ENCODE measurements around the gene IRF6. TPM values are rescaled to one million over a fixed set of nuclear protein-coding genes. Genes with fewer than 3 reads are reported as not detected.

The IRF6 gene
- polyA plus RNA-seq, 4 donors: 26.8 to 74.4 (median 32.2) TPM

GRCh38 chr1:209783386-209783785 is 22.6 kb downstream of the IRF6 start:
- FAIRE-seq: no peak
- 14 to 42% (median 39%) methylated on average over 6 of the region's 6 CpGs for WGBS, 3 donors
- H3K27ac ChIP-seq (ENCODE audit: low read depth in 1 of 3, low read length in 2 of 3): peak overlapping the region in 1 of 3 donors; percentile 94

GRCh38 chr1:209780268-209780667 is 25.7 kb downstream of the IRF6 start:
- Histone ChIP-seq H3K36me3 (ENCODE audit: control insufficient read depth in 3 of 3, insufficient read depth in 2 of 3, low read depth in 1 of 3, low read length in 3 of 3) (peaks cover 0 to 16% (median 6%) of the 10 kb centered on the region in 3 donors), H3K27me3 (ENCODE audit: control insufficient read depth in 3 of 3, insufficient read depth in 3 of 3, low read length in 3 of 3) (no peaks in the 10 kb centered on the region), H3K4me1 (ENCODE audit: control insufficient read depth in 3 of 3, insufficient read depth in 2 of 3, low read depth in 1 of 3, low read length in 2 of 3) (peaks cover 3 to 43% (median 5%) of the 10 kb centered on the region in 3 donors), H3K9me3 (ENCODE audit: control insufficient read depth in 2 of 2, insufficient read depth in 1 of 2, low read depth in 1 of 2, low read length in 1 of 2) (peaks cover 0 to 5% of the 10 kb centered on the region in 2 donors), H3K4me3 (ENCODE audit: low read depth in 1 of 3, low read length in 3 of 3) (no peak overlapping the region), H3K27ac (ENCODE audit: low read depth in 1 of 3, low read length in 2 of 3) (peak overlapping the region in 2 of 3 donors; percentile 0 to 60)
- DNase-seq: peak; percentile 61 to 81
- FAIRE-seq: no peak
- 13 to 65% (median 44%) methylated on average over 4 of the region's 4 CpGs for WGBS, 3 donors

More at GRCh38 chr1:209783386-209783785, 22.6 kb downstream of the IRF6 start:
- peaks cover 0 to 21% (median 7%) of the 10 kb centered on the region in 3 donors for H3K36me3 ChIP-seq (ENCODE audit: control insufficient read depth in 3 of 3, insufficient read depth in 2 of 3, low read depth in 1 of 3, low read length in 3 of 3)
- no peaks in the 10 kb centered on the region for H3K27me3 ChIP-seq (ENCODE audit: control insufficient read depth in 3 of 3, insufficient read depth in 3 of 3, low read length in 3 of 3)
- peak overlapping the region in 2 of 3 donors; percentile 77 to 79 for H3K4me3 ChIP-seq (ENCODE audit: low read depth in 1 of 3, low read length in 3 of 3)
- DNase-seq: peak in 1 of 2 donors; percentile 69
- peaks cover 0 to 5% of the 10 kb centered on the region in 2 donors for H3K9me3 ChIP-seq (ENCODE audit: control insufficient read depth in 2 of 2, insufficient read depth in 1 of 2, low read depth in 1 of 2, low read length in 1 of 2)
- H3K4me1 ChIP-seq (ENCODE audit: control insufficient read depth in 3 of 3, insufficient read depth in 2 of 3, low read depth in 1 of 3, low read length in 2 of 3): peaks cover 3 to 65% (median 5%) of the 10 kb centered on the region in 3 donors

- Histone ChIP-seq H3K27me3 (ENCODE audit: control insufficient read depth in 3 of 3, insufficient read depth in 3 of 3, low read length in 3 of 3) (no peaks in the 10 kb centered on the region), H3K4me3 (ENCODE audit: low read depth in 1 of 3, low read length in 3 of 3) (no peak overlapping the region), H3K9me3 (ENCODE audit: control insufficient read depth in 2 of 2, insufficient read depth in 1 of 2, low read depth in 1 of 2, low read length in 1 of 2) (no peaks in the 10 kb centered on the region), H3K4me1 (ENCODE audit: control insufficient read depth in 3 of 3, insufficient read depth in 2 of 3, low read depth in 1 of 3, low read length in 2 of 3) (peaks cover 0 to 33% (median 2%) of the 10 kb centered on the region in 3 donors), H3K36me3 (ENCODE audit: control insufficient read depth in 3 of 3, insufficient read depth in 2 of 3, low read depth in 1 of 3, low read length in 3 of 3) (peaks cover 0 to 15% (median 6%) of the 10 kb centered on the region in 3 donors), H3K27ac (ENCODE audit: low read depth in 1 of 3, low read length in 2 of 3) (no peak overlapping the region)
- FAIRE-seq (no peak), DNase-seq (no peak)
- 95 to 100% (median 96%) methylated on average over 1 of the region's 1 CpG for WGBS, 3 donors
These were observed 27.8 kb downstream of the IRF6 start for GRCh38 chr1:209778102-209778501.

GRCh38 chr1:209777587-209777986 is 28.4 kb downstream of the IRF6 start:
- Histone ChIP-seq H3K27me3 (ENCODE audit: control insufficient read depth in 3 of 3, insufficient read depth in 3 of 3, low read length in 3 of 3) (no peaks in the 10 kb centered on the region), H3K4me3 (ENCODE audit: low read depth in 1 of 3, low read length in 3 of 3) (no peak overlapping the region), H3K36me3 (ENCODE audit: control insufficient read depth in 3 of 3, insufficient read depth in 2 of 3, low read depth in 1 of 3, low read length in 3 of 3) (peaks cover 0 to 10% (median 5%) of the 10 kb centered on the region in 3 donors), H3K9me3 (ENCODE audit: control insufficient read depth in 2 of 2, insufficient read depth in 1 of 2, low read depth in 1 of 2, low read length in 1 of 2) (no peaks in the 10 kb centered on the region), H3K27ac (ENCODE audit: low read depth in 1 of 3, low read length in 2 of 3) (no peak overlapping the region), H3K4me1 (ENCODE audit: control insufficient read depth in 3 of 3, insufficient read depth in 2 of 3, low read depth in 1 of 3, low read length in 2 of 3) (peaks cover 0 to 28% (median 2%) of the 10 kb centered on the region in 3 donors)
- no peak for DNase-seq
- no peak for FAIRE-seq
- WGBS, 3 donors: 91 to 96% (median 92%) methylated on average over 2 of the region's 2 CpGs

GRCh38 chr1:209775678-209776077 is 30.3 kb downstream of the IRF6 start:
- FAIRE-seq: no peak

GRCh38 chr1:209774592-209774991 is 31.4 kb downstream of the IRF6 start:
- no peak for FAIRE-seq
- DNase-seq: no peak
- Histone ChIP-seq H3K27me3 (ENCODE audit: control insufficient read depth in 3 of 3, insufficient read depth in 3 of 3, low read length in 3 of 3) (no peaks in the 10 kb centered on the region), H3K4me1 (ENCODE audit: control insufficient read depth in 3 of 3, insufficient read depth in 2 of 3, low read depth in 1 of 3, low read length in 2 of 3) (peaks cover 0 to 1% (median 0%) of the 10 kb centered on the region in 3 donors), H3K9me3 (ENCODE audit: control insufficient read depth in 2 of 2, insufficient read depth in 1 of 2, low read depth in 1 of 2, low read length in 1 of 2) (no peaks in the 10 kb centered on the region), H3K4me3 (ENCODE audit: low read depth in 1 of 3, low read length in 3 of 3) (no peak overlapping the region), H3K27ac (ENCODE audit: low read depth in 1 of 3, low read length in 2 of 3) (no peak overlapping the region), H3K36me3 (ENCODE audit: control insufficient read depth in 3 of 3, insufficient read depth in 2 of 3, low read depth in 1 of 3, low read length in 3 of 3) (peaks cover 0 to 8% (median 2%) of the 10 kb centered on the region in 3 donors)
- 78 to 88% (median 81%) methylated on average over 1 of the region's 1 CpG for WGBS, 3 donors

More at GRCh38 chr1:209775678-209776077, 30.3 kb downstream of the IRF6 start:
- 62 to 78% (median 67%) methylated on average over 2 of the region's 2 CpGs for WGBS, 3 donors
- H3K27me3 ChIP-seq (ENCODE audit: control insufficient read depth in 3 of 3, insufficient read depth in 3 of 3, low read length in 3 of 3): no peaks in the 10 kb centered on the region
- no peaks in the 10 kb centered on the region for H3K9me3 ChIP-seq (ENCODE audit: control insufficient read depth in 2 of 2, insufficient read depth in 1 of 2, low read depth in 1 of 2, low read length in 1 of 2)
- H3K4me1 ChIP-seq (ENCODE audit: control insufficient read depth in 3 of 3, insufficient read depth in 2 of 3, low read depth in 1 of 3, low read length in 2 of 3): peaks cover 0 to 12% (median 2%) of the 10 kb centered on the region in 3 donors
- no peak overlapping the region for H3K27ac ChIP-seq (ENCODE audit: low read depth in 1 of 3, low read length in 2 of 3)
- no peak overlapping the region for H3K4me3 ChIP-seq (ENCODE audit: low read depth in 1 of 3, low read length in 3 of 3)
- DNase-seq: no peak
- peaks cover 0 to 8% (median 2%) of the 10 kb centered on the region in 3 donors for H3K36me3 ChIP-seq (ENCODE audit: control insufficient read depth in 3 of 3, insufficient read depth in 2 of 3, low read depth in 1 of 3, low read length in 3 of 3)

GRCh38 chr1:209772126-209772525 is 33.8 kb downstream of the IRF6 start:
- WGBS, 3 donors: 51 to 67% (median 66%) methylated on average over 6 of the region's 6 CpGs
- H3K36me3 ChIP-seq (ENCODE audit: control insufficient read depth in 3 of 3, insufficient read depth in 2 of 3, low read depth in 1 of 3, low read length in 3 of 3): peaks cover 0 to 5% (median 0%) of the 10 kb centered on the region in 3 donors
- H3K4me3 ChIP-seq (ENCODE audit: low read depth in 1 of 3, low read length in 3 of 3): no peak overlapping the region
- FAIRE-seq (no peak), DNase-seq (no peak)
- H3K27ac ChIP-seq (ENCODE audit: low read depth in 1 of 3, low read length in 2 of 3): no peak overlapping the region
- no peaks in the 10 kb centered on the region for H3K27me3 ChIP-seq (ENCODE audit: control insufficient read depth in 3 of 3, insufficient read depth in 3 of 3, low read length in 3 of 3)
- no peaks in the 10 kb centered on the region for H3K9me3 ChIP-seq (ENCODE audit: control insufficient read depth in 2 of 2, insufficient read depth in 1 of 2, low read depth in 1 of 2, low read length in 1 of 2)
- H3K4me1 ChIP-seq (ENCODE audit: control insufficient read depth in 3 of 3, insufficient read depth in 2 of 3, low read depth in 1 of 3, low read length in 2 of 3): peaks cover 0 to 8% (median 3%) of the 10 kb centered on the region in 3 donors

- no peak overlapping the region for H3K27ac ChIP-seq (ENCODE audit: low read depth in 1 of 3, low read length in 2 of 3)
- H3K9me3 ChIP-seq (ENCODE audit: control insufficient read depth in 2 of 2, insufficient read depth in 1 of 2, low read depth in 1 of 2, low read length in 1 of 2): no peaks in the 10 kb centered on the region
- DNase-seq: no peak
- no peaks in the 10 kb centered on the region for H3K27me3 ChIP-seq (ENCODE audit: control insufficient read depth in 3 of 3, insufficient read depth in 3 of 3, low read length in 3 of 3)
- peaks cover 0 to 14% (median 3%) of the 10 kb centered on the region in 3 donors for H3K4me1 ChIP-seq (ENCODE audit: control insufficient read depth in 3 of 3, insufficient read depth in 2 of 3, low read depth in 1 of 3, low read length in 2 of 3)
- 95 to 97% (median 96%) methylated on average over 17 of the region's 17 CpGs for WGBS, 3 donors
- peaks cover 0 to 4% (median 0%) of the 10 kb centered on the region in 3 donors for H3K36me3 ChIP-seq (ENCODE audit: control insufficient read depth in 3 of 3, insufficient read depth in 2 of 3, low read depth in 1 of 3, low read length in 3 of 3)
- FAIRE-seq: no peak
- H3K4me3 ChIP-seq (ENCODE audit: low read depth in 1 of 3, low read length in 3 of 3): peak overlapping the region in 1 of 3 donors; percentile 46
These were observed 35.1 kb downstream of the IRF6 start for GRCh38 chr1:209770636-209771415.
